ENCODE measurements around the gene SEPTIN2.

- TF ChIP-seq POLR2A (IDR thresholded peaks at IDR 0.05) (no peak), CTCF (IDR thresholded peaks at IDR 0.05) (no peak)
Measured at GRCh38 chr2:241268716-241269445, 46.8 kb upstream of the SEPTIN2 start.
